ENCODE data around the gene KPNA3. TPM values are rescaled to one million over a fixed set of nuclear protein-coding genes. Genes with fewer than 3 reads are reported as not detected.
A peak's percentile ranks its signal among the peaks of the same experiment; 100 is the strongest.

Gene KPNA3
- total RNA-seq, 3 donors from 2014 or later, result 20.0 to 45.6 (median 24.6) TPM

DNA sequence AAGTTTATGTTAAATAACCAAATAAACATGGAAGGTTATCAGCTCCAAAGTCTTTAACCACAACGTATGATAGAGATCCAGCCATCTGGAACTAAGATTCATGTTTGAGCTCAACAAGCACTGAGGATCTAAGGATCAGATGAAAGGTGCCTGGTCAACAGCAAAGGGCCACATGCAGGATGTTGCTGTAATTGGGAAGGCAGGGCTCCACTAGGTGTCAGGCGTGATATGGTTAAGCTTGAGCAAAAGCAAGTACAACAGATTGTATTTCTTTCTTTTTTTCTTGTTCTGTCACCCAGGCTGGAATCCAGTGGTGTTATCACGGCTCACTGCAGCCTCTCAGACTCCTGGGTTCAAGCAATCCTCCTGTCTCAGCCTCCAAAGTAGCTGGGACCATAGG lies 113.2 kb downstream of the KPNA3 start:
- Histone ChIP-seq H3K4me1 (ENCODE audit: low read depth) (peaks cover 4% of the 10 kb centered on the region), H3K9me3 (no peaks in the 10 kb centered on the region), H3K36me3 (ENCODE audit: low read depth) (no peaks in the 10 kb centered on the region), H3K4me3 (no peak overlapping the region)
- peak in 1 of 3 donors; percentile 29 for DNase-seq
- TF ChIP-seq CTCF (IDR thresholded peaks at IDR 0.05), result no peak
- ATAC-seq, result peak; percentile 35
- intact Hi-C loops (cut with DNase I, micrococcal nuclease), result no loop called here

GRCh38 chr13:49678191-49678914 lies 114.1 kb downstream of the KPNA3 start:
- intact Hi-C loops (cut with DNase I, micrococcal nuclease), result no loop called here
- H3K36me3 ChIP-seq (ENCODE audit: low read depth), result no peaks in the 10 kb centered on the region
- no peaks in the 10 kb centered on the region for H3K9me3 ChIP-seq
- peaks cover 4% of the 10 kb centered on the region for H3K4me1 ChIP-seq (ENCODE audit: low read depth)
- no peak for ATAC-seq
- H3K4me3 ChIP-seq, result no peak overlapping the region
- DNase-seq, result no peak
- no peak for TF ChIP-seq CTCF (IDR thresholded peaks at IDR 0.05)

DNA sequence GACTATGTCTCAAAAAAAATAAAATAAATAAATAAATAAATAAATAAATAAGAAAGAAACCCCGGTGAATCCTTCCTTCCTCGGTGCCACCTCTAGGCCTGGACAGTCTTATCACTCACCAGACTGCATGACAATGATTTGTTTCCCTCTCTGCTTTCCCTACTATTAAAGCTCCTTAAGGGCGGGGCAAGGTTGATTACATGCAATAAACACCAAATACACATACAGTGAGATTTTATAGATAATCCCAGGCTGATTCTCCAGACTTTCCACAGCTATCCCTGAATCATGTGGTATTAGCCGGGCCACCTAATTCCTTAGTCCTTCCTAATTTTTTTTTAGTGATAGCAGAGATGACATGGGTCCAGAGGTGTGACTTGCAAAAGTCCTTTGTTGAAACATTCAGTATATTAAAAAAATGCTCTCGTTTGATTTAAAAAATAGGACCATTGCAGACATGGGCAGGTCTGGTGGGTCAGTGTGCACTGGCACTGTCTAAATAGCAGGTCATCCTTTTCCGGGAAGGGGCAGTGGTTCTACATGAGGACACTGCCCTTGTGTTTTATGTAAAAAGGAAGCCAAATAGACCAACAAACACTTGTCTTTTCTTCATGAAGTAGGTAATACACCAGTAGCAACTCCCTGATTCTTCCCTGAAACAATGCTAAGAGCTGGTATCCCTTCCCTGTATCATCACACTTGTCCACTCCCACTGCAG lies 115.7 kb downstream of the KPNA3 start:
- ATAC-seq, result peak; percentile 98
- H3K9me3 ChIP-seq, result no peaks in the 10 kb centered on the region
- intact Hi-C loops (cut with DNase I, micrococcal nuclease), result no loop called here
- no peak for TF ChIP-seq CTCF (IDR thresholded peaks at IDR 0.05)
- DNase-seq, result peak in 1 of 3 donors; percentile 49
- H3K36me3 ChIP-seq (ENCODE audit: low read depth), result no peaks in the 10 kb centered on the region
- peaks cover 4% of the 10 kb centered on the region for H3K4me1 ChIP-seq (ENCODE audit: low read depth)
- H3K4me3 ChIP-seq, result no peak overlapping the region

- Histone ChIP-seq H3K9me3 (no peaks in the 10 kb centered on the region), H3K4me1 (ENCODE audit: low read depth) (no peaks in the 10 kb centered on the region), H3K4me3 (no peak overlapping the region), H3K36me3 (ENCODE audit: low read depth) (no peaks in the 10 kb centered on the region)
- TF ChIP-seq CTCF (IDR thresholded peaks at IDR 0.05), result no peak
- no peak for ATAC-seq
- DNase-seq, result no peak
- intact Hi-C loops (cut with DNase I, micrococcal nuclease), result loop anchor here in 1 of 2 donors (5.0 kb wide), 1 partner anchor 176 kb away; no protein-coding TSS in a partner anchor
Measured at GRCh38 chr13:49670828-49671227, 121.7 kb downstream of the KPNA3 start.

GRCh38 chr13:49669735-49670309 lies 122.7 kb downstream of the KPNA3 start:
- peak; percentile 67 for TF ChIP-seq CTCF (IDR thresholded peaks at IDR 0.05)
- Histone ChIP-seq H3K4me3 (no peak overlapping the region), H3K36me3 (ENCODE audit: low read depth) (no peaks in the 10 kb centered on the region), H3K9me3 (no peaks in the 10 kb centered on the region), H3K4me1 (ENCODE audit: low read depth) (no peaks in the 10 kb centered on the region)
- intact Hi-C loops (cut with DNase I, micrococcal nuclease), result loop anchor here (5.0 to 10.0 kb wide), 2 partner anchors 175 to 177 kb away; no protein-coding TSS in a partner anchor
- ATAC-seq (peak; percentile 97), DNase-seq (peak in 2 of 3 donors; percentile 69 to 75)
